SK-N-SH (cell line): ENCODE results near the gene CIC. TPM values are rescaled to one million over a fixed set of nuclear protein-coding genes. Genes with fewer than 3 reads are reported as not detected.

Experiments used
- CTCF ChIA-PET: fragments of 300-600, 350-600 bp; formaldehyde crosslinking; extraction: SDS; loops from one replicate; lab custom pipeline; 2021; lab: Yijun Ruan, JAX
- POLR2A ChIA-PET: fragments of 350-600 bp; sonication (Branson Sonifier 250); formaldehyde crosslinking; extraction: SDS; loops from one replicate; lab custom pipeline; 2020; ENCODE audit warnings: antibody characterized with exemption, inconsistent platforms; lab: Yijun Ruan, JAX
- DNase-seq: peaks from one replicate; pipeline ENCODE4 v3.0.0; 2012
- H2AFZ ChIP-seq: fragments of 200-600 bp; sonication (generic); 2 replicates; pipeline ENCODE4 v1.8.1; 2016; ENCODE audit warnings: antibody characterized with exemption, mild to moderate bottlenecking, low read depth
- H3F3A ChIP-seq: fragments of 200-600 bp; sonication (generic); replicated peaks from 2 replicates; pipeline ENCODE3; 2016; ENCODE audit warnings: antibody characterized with exemption, mild to moderate bottlenecking; ENCODE audit not compliant: insufficient read depth
- H3K27ac ChIP-seq, 2 experiments: fragments of 200-500 bp in 1 of 2; fragments of 200-600 bp in 1 of 2; sonication (Bioruptor generic) in 1 of 2; sonication (generic), shearing (Covaris generic) in 1 of 2; 2 replicates each; pipeline versions ENCODE4 v1.5.1 to v1.6.1; 2014 to 2016; ENCODE audit warnings: low read depth in 2 of 2, inconsistent platforms in 1 of 2, low read length in 1 of 2, mild to moderate bottlenecking in 1 of 2, mixed read lengths in 1 of 2
- H3K27me3 ChIP-seq: fragments of 200-600 bp; sonication (generic), shearing (Covaris generic); 2 replicates; pipeline ENCODE4 v1.6.1; 2016; ENCODE audit warnings: mixed run types; ENCODE audit not compliant: insufficient read depth
- H3K36me3 ChIP-seq, 2 experiments: fragments of 200-500 bp in 1 of 2; fragments of 200-600 bp in 1 of 2; sonication (Bioruptor generic) in 1 of 2; sonication (generic) in 1 of 2; replicated peaks in 1 of 2; 2 replicates each; pipeline versions ENCODE3 to v1.5.1; 2014 to 2016; ENCODE audit warnings: low read length in 1 of 2, mild to moderate bottlenecking in 1 of 2; ENCODE audit not compliant: insufficient read depth in 2 of 2, control insufficient read depth in 1 of 2
- H3K4me1 ChIP-seq, 2 experiments: fragments of 200-500 bp in 1 of 2; fragments of 200-600 bp in 1 of 2; sonication (Bioruptor generic) in 1 of 2; sonication (generic), shearing (Covaris generic) in 1 of 2; 2 replicates each; pipeline versions ENCODE4 v1.5.1 to v1.6.1; 2014 to 2016; ENCODE audit warnings: low read depth in 1 of 2, low read length in 1 of 2, mixed run types in 1 of 2; ENCODE audit not compliant: insufficient read depth in 2 of 2, control insufficient read depth in 1 of 2
- H3K4me2 ChIP-seq: fragments of 200-600 bp; sonication (generic), shearing (Covaris generic); 2 replicates; pipeline ENCODE4 v1.6.1; 2017; ENCODE audit warnings: mixed run types
- H3K4me3 ChIP-seq, 2 experiments: fragments of 200-500 bp in 1 of 2; fragments of 200-600 bp in 1 of 2; sonication (Bioruptor generic) in 1 of 2; sonication (generic), shearing (Covaris generic) in 1 of 2; 2 replicates each; pipeline versions ENCODE4 v1.5.1 to v1.8.1; 2014 to 2016; ENCODE audit warnings: low read depth in 2 of 2, inconsistent platforms in 1 of 2, low read length in 1 of 2, mild to moderate bottlenecking in 1 of 2, mixed read lengths in 1 of 2, moderate library complexity in 1 of 2
- H3K79me2 ChIP-seq: fragments of 200-600 bp; sonication (generic); 2 replicates; pipeline ENCODE4 v1.8.1; 2017; ENCODE audit warnings: mild to moderate bottlenecking; ENCODE audit not compliant: insufficient read depth
- H3K9ac ChIP-seq: fragments of 200-600 bp; sonication (generic); 2 replicates; pipeline ENCODE4 v1.6.1; 2017; ENCODE audit warnings: mixed run types
- H3K9me2 ChIP-seq: fragments of 200-600 bp; sonication (generic); 2 replicates; pipeline ENCODE4 v1.6.1; 2017; ENCODE audit warnings: mixed run types
- H3K9me3 ChIP-seq: fragments of 200-600 bp; sonication (generic); 2 replicates; pipeline ENCODE4 v1.6.1; 2017; ENCODE audit warnings: mixed run types, mild to moderate bottlenecking, moderate library complexity
- H4K20me1 ChIP-seq: fragments of 200-600 bp; sonication (generic); 2 replicates; pipeline ENCODE4 v1.6.1; 2017; ENCODE audit warnings: mild to moderate bottlenecking, mixed run types; ENCODE audit not compliant: insufficient read depth
- CHD2 ChIP-seq: fragments of 150-350 bp; IDR thresholded peaks from 2 replicates; pipeline ENCODE4 v1.6.1; 2018; ENCODE audit warnings: low read length; ENCODE audit not compliant: partially characterized antibody
- CTCF ChIP-seq: fragments of 200-600 bp; sonication (generic); IDR thresholded peaks from 2 replicates; pipeline ENCODE4 v1.6.1; 2017; ENCODE audit warnings: antibody characterized with exemption, mild to moderate bottlenecking, moderate library complexity
- ELF1 ChIP-seq: IDR thresholded peaks from 2 replicates; pipeline ENCODE4 v1.4.0; 2012
- EP300 ChIP-seq, 2 experiments: IDR thresholded peaks; 2 replicates each; pipeline versions ENCODE4 v1.4.0 to v1.6.1; 2012; ENCODE audit warnings: borderline replicate concordance in 1 of 2, low read depth in 1 of 2, low read length in 1 of 2
- EZH2phosphoT487 ChIP-seq: fragments of 200-600 bp; sonication (generic); IDR thresholded peaks from 2 replicates; pipeline ENCODE4 v1.6.1; 2017; ENCODE audit warnings: low read depth, mixed run types, mild to moderate bottlenecking, antibody characterized with exemption, moderate library complexity, borderline replicate concordance
- FOSL2 ChIP-seq: IDR thresholded peaks from 2 replicates; pipeline ENCODE4 v1.4.0; 2012; ENCODE audit warnings: low read depth, mild to moderate bottlenecking, moderate library complexity, borderline replicate concordance
- FOXJ3 ChIP-seq: sonication (generic); formaldehyde crosslinking; IDR thresholded peaks from 2 replicates; pipeline ENCODE4 v1.5.1; 2020; ENCODE audit warnings: mild to moderate bottlenecking, missing genetic modification reagents
- GABPA ChIP-seq: IDR thresholded peaks from 2 replicates; pipeline ENCODE4 v1.4.0; 2012; ENCODE audit warnings: low read depth, mild to moderate bottlenecking
- GATA2 ChIP-seq: sonication (generic); formaldehyde crosslinking; IDR thresholded peaks from 2 replicates; pipeline ENCODE4 v1.5.0; 2020; ENCODE audit warnings: mild to moderate bottlenecking, missing genetic modification reagents
- IRF3 ChIP-seq: fragments of 150-350 bp; IDR thresholded peaks from 2 replicates; pipeline ENCODE4 v1.6.1; 2016; ENCODE audit warnings: mild to moderate bottlenecking, low read depth, low read length
- JUND ChIP-seq: IDR thresholded peaks from 2 replicates; pipeline ENCODE4 v1.4.0; 2012
- MXI1 ChIP-seq: IDR thresholded peaks from 2 replicates; pipeline ENCODE4 v1.6.1; 2012; ENCODE audit warnings: mild to moderate bottlenecking, low read depth, low read length, improper control_type of control experiment
- NFIC ChIP-seq: IDR thresholded peaks from 2 replicates; pipeline ENCODE4 v1.4.0; 2012; ENCODE audit warnings: borderline replicate concordance
- NRF1 ChIP-seq: IDR thresholded peaks from 2 replicates; pipeline ENCODE4 v1.6.1; 2012; ENCODE audit warnings: low read depth, mild to moderate bottlenecking, low read length
- PBX3 ChIP-seq: IDR thresholded peaks from 2 replicates; pipeline ENCODE4; 2012
- RAD21 ChIP-seq: IDR thresholded peaks from 2 replicates; pipeline ENCODE4 v1.6.1; 2012; ENCODE audit warnings: mild to moderate bottlenecking, low read length
- REST ChIP-seq: IDR thresholded peaks from 2 replicates; pipeline ENCODE4 v1.6.1; 2012; ENCODE audit warnings: mild to moderate bottlenecking, low read depth, low read length, moderate library complexity
- RFX5 ChIP-seq: IDR thresholded peaks from 2 replicates; pipeline ENCODE4 v1.6.1; 2012; ENCODE audit warnings: mild to moderate bottlenecking, improper control_type of control experiment, low read length
- TCF12 ChIP-seq: IDR thresholded peaks from 2 replicates; pipeline ENCODE4 v1.4.0; 2012
- USF1 ChIP-seq: IDR thresholded peaks from 2 replicates; pipeline ENCODE4 v1.4.0; 2012; ENCODE audit warnings: low read depth, borderline replicate concordance
- ZBTB33 ChIP-seq: IDR thresholded peaks from 2 replicates; pipeline ENCODE4 v1.4.0; 2012; ENCODE audit warnings: low read depth, borderline replicate concordance
- WGBS: methylation state at CpG from one replicate; pipeline ENCODE4 v1.1.6; 2017; ENCODE audit warnings: low lambda C conversion rate; 5-methylcytosine and 5-hydroxymethylcytosine counted together
- polyA plus RNA-seq, 3 experiments: library from polyadenylated mRNA; depleted of rRNA; stranded (reverse); fragments of >200 nt; gene quantifications; 2 replicates each; pipeline ENCODE4 v1.2.3, GENCODE V29; 2012

Gene CIC
- polyA plus RNA-seq, 1 of the 3 experiments (the other 2 are of a cell fraction): 16.9 TPM

- H3K9ac ChIP-seq: peak overlapping the region; percentile 65
- peaks cover 48% of the 10 kb centered on the region for H3F3A ChIP-seq
- H3K27me3 ChIP-seq: no peaks in the 10 kb centered on the region
- DNase-seq: no peak
- peaks cover 24% of the 10 kb centered on the region for H4K20me1 ChIP-seq
- peaks cover 58 to 72% of the 10 kb centered on the region in 2 experiments for H3K4me1 ChIP-seq
- no peaks in the 10 kb centered on the region for H3K9me2 ChIP-seq
- CTCF ChIA-PET: interaction anchor here (0.9 to 7.1 kb wide), 6 partner anchors 12 to 173 kb away, joined by 3 to 205 read pairs (median 4); partner anchors contain the start of gene GSK3A
- WGBS: 20% methylated on average over 7 of the region's 7 CpGs
- peak overlapping the region; percentile 97 for H3K4me2 ChIP-seq
- H2AFZ ChIP-seq: no peak overlapping the region
- H3K27ac ChIP-seq: peak overlapping the region; percentile 93 to 96
- H3K36me3 ChIP-seq: peaks cover 0 to 4% of the 10 kb centered on the region in 2 experiments
- peak overlapping the region; percentile 58 to 69 for H3K4me3 ChIP-seq
- no peaks in the 10 kb centered on the region for H3K9me3 ChIP-seq
- H3K79me2 ChIP-seq: peaks cover 64% of the 10 kb centered on the region
- POLR2A ChIA-PET: interaction anchor here (0.7 to 1.0 kb wide), 2 partner anchors 27 to 38 kb away, joined by 3 to 5 read pairs; partner anchors contain the start of gene ERF
- TF ChIP-seq FOXJ3 (CRISPR knock-in tag): no peak
- TF ChIP-seq TCF12: peak; percentile 44; the same call in 1 of the 2 replicates
- TF ChIP-seq CTCF: no peak
- no peak for TF ChIP-seq RFX5
- no peak for TF ChIP-seq EZH2phosphoT487
- peak; percentile 88; the same call in 1 of the 2 replicates for TF ChIP-seq JUND
- TF ChIP-seq MXI1: no peak
- TF ChIP-seq ZBTB33: no peak
- no peak for TF ChIP-seq USF1
- TF ChIP-seq ELF1: no peak
- TF ChIP-seq NRF1: no peak
- TF ChIP-seq PBX3: no peak
- no peak for TF ChIP-seq GABPA
- TF ChIP-seq GATA2 (CRISPR knock-in tag): no peak
- no peak for TF ChIP-seq CHD2
- no peak for TF ChIP-seq REST
- no peak; a peak in 1 of 4 replicates for TF ChIP-seq EP300 (IDR thresholded peaks at IDR 0.05; ENCODE audit: borderline replicate concordance in 1 of 2, low read depth in 1 of 2, low read length in 1 of 2)
- no peak for TF ChIP-seq IRF3
- TF ChIP-seq RAD21: no peak
- peak; percentile 94; the same call in 1 of the 2 replicates for TF ChIP-seq FOSL2
- TF ChIP-seq NFIC: peak; percentile 50
These were observed 13.0 kb downstream of the CIC start for GRCh38 chr19:42281827-42282762.
